Measurements from ENCODE around the gene SYT8. TPM values are rescaled to one million over a fixed set of nuclear protein-coding genes. Genes with fewer than 3 reads are reported as not detected.
A peak's percentile ranks its signal among the peaks of the same experiment; 100 is the strongest.

Gene SYT8
- total and polyA plus RNA-seq, 2 donors (not counting 1 experiment from before 2014, with no cell fraction given): not detected

DNA sequence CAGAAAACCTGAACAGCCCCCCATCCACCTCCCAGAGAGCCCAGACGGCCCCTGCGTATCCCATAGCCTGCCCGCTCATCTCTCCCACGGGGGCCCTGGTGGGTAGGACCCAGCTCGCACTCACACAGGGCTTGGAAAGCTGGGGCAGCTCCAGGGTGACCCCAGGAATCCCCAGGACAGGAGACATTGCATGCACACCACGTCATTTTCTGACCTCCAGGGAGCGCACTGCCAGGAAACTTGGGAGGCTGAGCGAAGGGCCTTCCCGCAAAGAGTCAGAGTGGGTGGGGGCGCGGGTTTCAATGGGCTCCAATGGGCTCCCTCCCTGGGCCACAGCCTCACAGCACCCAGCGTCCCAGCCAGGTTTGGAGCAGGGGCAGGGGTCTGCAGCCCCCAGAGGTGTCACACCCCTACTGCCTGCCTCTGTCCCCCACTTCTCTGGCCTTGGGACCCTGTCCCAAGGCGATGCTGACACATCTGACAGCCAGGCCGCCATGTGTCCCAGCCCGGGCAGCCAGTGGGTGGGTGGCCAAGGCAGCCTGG lies 8.2 kb upstream of the SYT8 start:
- Histone ChIP-seq H2AFZ (ENCODE audit: insufficient read depth, low read depth, low read length, poor library complexity, severe bottlenecking) (no peak overlapping the region), H3K4me2 (replicated peaks; ENCODE audit: low read depth, low read length, poor library complexity, severe bottlenecking) (no peak overlapping the region), H3K9me3 (ENCODE audit: control extremely low read depth in 1 of 3, control insufficient read depth in 2 of 3, insufficient read depth in 1 of 3, low read length in 2 of 3) (no peaks in the 10 kb centered on the region), H3K4me3 (ENCODE audit: control extremely low read depth in 1 of 5, extremely low read depth in 1 of 5, insufficient read depth in 1 of 5, low read depth in 2 of 5, low read length in 4 of 5) (no peak overlapping the region), H3K4me1 (ENCODE audit: control insufficient read depth in 2 of 2, insufficient read depth in 2 of 2, low read length in 2 of 2) (no peaks in the 10 kb centered on the region), H4K20me1 (ENCODE audit: control insufficient read depth, insufficient read depth, low read length, poor library complexity, severe bottlenecking) (no peaks in the 10 kb centered on the region), H3K27me3 (replicated peaks in 1 of 4; ENCODE audit: control extremely low read depth in 1 of 4, control insufficient read depth in 3 of 4, insufficient read depth in 4 of 4, low read length in 3 of 4) (peaks cover 0 to 9% (median 0%) of the 10 kb centered on the region in 4 experiments), H3K9ac (ENCODE audit: low read length) (no peak overlapping the region), H3K36me3 (replicated peaks in 1 of 2; ENCODE audit: control extremely low read depth in 1 of 2, control insufficient read depth in 1 of 2, extremely low read depth in 1 of 2, insufficient read depth in 2 of 2, low read length in 1 of 2) (no peaks in the 10 kb centered on the region), H3K79me2 (ENCODE audit: control insufficient read depth, insufficient read depth, low read length) (no peaks in the 10 kb centered on the region), H3K27ac (ENCODE audit: low read length in 2 of 2) (no peak overlapping the region)
- Mint-ChIP-seq H3K27ac (peak overlapping the region; percentile 41), H3K9me3 (ENCODE audit: insufficient read depth) (no peaks in the 10 kb centered on the region), H3K4me1 (no peaks in the 10 kb centered on the region), H3K27me3 (peaks cover 14% of the 10 kb centered on the region), H3K4me3 (no peak overlapping the region)
- CTCF ChIA-PET: interaction anchor here (1.1 to 1.2 kb wide), 2 partner anchors 56 to 174 kb away, joined by 3 read pairs; no protein-coding TSS in a partner anchor
- ATAC-seq (ENCODE audit: low read depth) (no peak), DNase-seq (no peak)
- intact Hi-C loops (cut with micrococcal nuclease): no loop called here
- POLR2A ChIA-PET: no interaction called here
- TF ChIP-seq EZH2 (IDR thresholded peaks at IDR 0.05; ENCODE audit: borderline replicate concordance, insufficient read depth, low read depth, low read length, poor library complexity, severe bottlenecking): no peak
- TF ChIP-seq, protein P1, sequence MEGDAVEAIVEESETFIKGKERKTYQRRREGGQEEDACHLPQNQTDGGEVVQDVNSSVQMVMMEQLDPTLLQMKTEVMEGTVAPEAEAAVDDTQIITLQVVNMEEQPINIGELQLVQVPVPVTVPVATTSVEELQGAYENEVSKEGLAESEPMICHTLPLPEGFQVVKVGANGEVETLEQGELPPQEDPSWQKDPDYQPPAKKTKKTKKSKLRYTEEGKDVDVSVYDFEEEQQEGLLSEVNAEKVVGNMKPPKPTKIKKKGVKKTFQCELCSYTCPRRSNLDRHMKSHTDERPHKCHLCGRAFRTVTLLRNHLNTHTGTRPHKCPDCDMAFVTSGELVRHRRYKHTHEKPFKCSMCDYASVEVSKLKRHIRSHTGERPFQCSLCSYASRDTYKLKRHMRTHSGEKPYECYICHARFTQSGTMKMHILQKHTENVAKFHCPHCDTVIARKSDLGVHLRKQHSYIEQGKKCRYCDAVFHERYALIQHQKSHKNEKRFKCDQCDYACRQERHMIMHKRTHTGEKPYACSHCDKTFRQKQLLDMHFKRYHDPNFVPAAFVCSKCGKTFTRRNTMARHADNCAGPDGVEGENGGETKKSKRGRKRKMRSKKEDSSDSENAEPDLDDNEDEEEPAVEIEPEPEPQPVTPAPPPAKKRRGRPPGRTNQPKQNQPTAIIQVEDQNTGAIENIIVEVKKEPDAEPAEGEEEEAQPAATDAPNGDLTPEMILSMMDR (IDR thresholded peaks at IDR 0.05): no peak
- 83% methylated on average over 15 of the region's 15 CpGs for WGBS (ENCODE audit: insufficient coverage)

DNA sequence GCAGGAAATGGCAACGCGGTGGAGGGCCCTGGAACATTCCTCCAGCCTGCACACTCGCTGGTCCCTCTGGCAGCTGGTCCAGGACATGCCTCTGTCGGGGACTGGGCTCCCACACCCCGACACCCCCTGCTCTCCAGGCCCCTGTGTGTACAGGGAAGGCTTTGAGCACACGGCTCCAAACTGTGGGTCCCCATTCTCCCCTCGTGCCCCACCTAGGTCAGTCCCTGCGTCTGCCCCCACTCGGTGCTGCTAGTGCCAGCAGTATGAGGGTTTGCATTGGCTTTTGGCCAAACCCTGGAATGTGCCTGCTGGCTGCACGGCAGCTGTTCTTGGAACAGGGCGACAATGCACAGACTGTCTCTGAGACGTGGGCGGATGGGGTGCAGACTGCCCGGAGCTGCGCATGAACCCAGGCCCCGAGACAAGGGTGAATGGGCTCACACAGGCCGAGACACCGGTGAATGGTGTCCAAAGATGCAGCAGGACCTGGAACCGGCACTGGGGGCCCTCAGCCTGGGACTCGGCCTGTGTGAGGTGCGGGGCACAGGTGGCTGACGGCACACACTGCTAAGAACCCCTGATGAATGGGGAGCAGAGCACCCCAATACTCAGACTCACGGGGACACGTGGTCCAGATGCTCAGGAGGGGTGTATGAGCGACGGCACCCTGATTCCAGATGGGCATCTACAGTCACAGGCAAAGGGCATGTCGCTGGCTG lies 7.5 kb upstream of the SYT8 start:
- ATAC-seq (ENCODE audit: low read depth) (no peak), DNase-seq (no peak)
- H3K27me3 Mint-ChIP-seq: peaks cover 18% of the 10 kb centered on the region
- Histone ChIP-seq H3K79me2 (ENCODE audit: control insufficient read depth, insufficient read depth, low read length) (no peaks in the 10 kb centered on the region), H3K36me3 (replicated peaks in 1 of 2; ENCODE audit: control extremely low read depth in 1 of 2, control insufficient read depth in 1 of 2, extremely low read depth in 1 of 2, insufficient read depth in 2 of 2, low read length in 1 of 2) (no peaks in the 10 kb centered on the region), H3K4me2 (replicated peaks; ENCODE audit: low read depth, low read length, poor library complexity, severe bottlenecking) (no peak overlapping the region), H3K4me1 (ENCODE audit: control insufficient read depth in 2 of 2, insufficient read depth in 2 of 2, low read length in 2 of 2) (peaks cover 0 to under 1% of the 10 kb centered on the region in 2 donors), H3K27me3 (replicated peaks in 1 of 4; ENCODE audit: control extremely low read depth in 1 of 4, control insufficient read depth in 3 of 4, insufficient read depth in 4 of 4, low read length in 3 of 4) (peaks cover 0 to 12% (median 0%) of the 10 kb centered on the region in 4 experiments), H3K4me3 (ENCODE audit: control extremely low read depth in 1 of 5, extremely low read depth in 1 of 5, insufficient read depth in 1 of 5, low read depth in 2 of 5, low read length in 4 of 5) (no peak overlapping the region), H3K27ac (ENCODE audit: low read length in 2 of 2) (no peak overlapping the region), H3K9ac (ENCODE audit: low read length) (no peak overlapping the region), H4K20me1 (ENCODE audit: control insufficient read depth, insufficient read depth, low read length, poor library complexity, severe bottlenecking) (no peaks in the 10 kb centered on the region), H3K9me3 (ENCODE audit: control extremely low read depth in 1 of 3, control insufficient read depth in 2 of 3, insufficient read depth in 1 of 3, low read length in 2 of 3) (no peaks in the 10 kb centered on the region), H2AFZ (ENCODE audit: insufficient read depth, low read depth, low read length, poor library complexity, severe bottlenecking) (no peak overlapping the region)
- no peak for TF ChIP-seq EZH2 (IDR thresholded peaks at IDR 0.05; ENCODE audit: borderline replicate concordance, insufficient read depth, low read depth, low read length, poor library complexity, severe bottlenecking)
- TF ChIP-seq, protein P1 (IDR thresholded peaks at IDR 0.05): no peak
- POLR2A ChIA-PET: interaction anchor here (0.5 kb wide), 1 partner anchor 897 kb away, joined by 7 read pairs; no protein-coding TSS in a partner anchor
- 91% methylated on average over 27 of the region's 27 CpGs for WGBS (ENCODE audit: insufficient coverage)
- H3K27ac Mint-ChIP-seq: no peak overlapping the region
- peaks cover 2% of the 10 kb centered on the region for H3K4me1 Mint-ChIP-seq
- H3K9me3 Mint-ChIP-seq (ENCODE audit: insufficient read depth): no peaks in the 10 kb centered on the region
- no peak overlapping the region for H3K4me3 Mint-ChIP-seq
- CTCF ChIA-PET: interaction anchor here (0.8 to 10.0 kb wide), 4 partner anchors 55 to 325 kb away, joined by 3 to 394 read pairs (median 4); no protein-coding TSS in a partner anchor
- intact Hi-C loops (cut with micrococcal nuclease): no loop called here

All from B cell (primary cell).